Loucy (cell line): Measurements from ENCODE around the gene NUDT4B.
"Not testable (repeated sequence)": the region's sequence is repeated elsewhere in the genome, so short reads cannot be mapped to it uniquely, and the experiment has no call there.

Experiments
- EZH2phosphoT487 ChIP-seq: fragments of 200-600 bp; IDR thresholded peaks from 2 replicates; pipeline ENCODE4 v1.6.1; 2018; ENCODE audit warnings: antibody characterized with exemption, mild to moderate bottlenecking, moderate library complexity, borderline replicate concordance
- TF ChIP-seq, protein P1 (sequence below): fragments of 200-600 bp; sonication (generic); conservative IDR thresholded peaks from 2 replicates; pipeline ENCODE4 v1.5.1; 2014; ENCODE audit warnings: mild to moderate bottlenecking, antibody characterized with exemption, low read length

DNA sequence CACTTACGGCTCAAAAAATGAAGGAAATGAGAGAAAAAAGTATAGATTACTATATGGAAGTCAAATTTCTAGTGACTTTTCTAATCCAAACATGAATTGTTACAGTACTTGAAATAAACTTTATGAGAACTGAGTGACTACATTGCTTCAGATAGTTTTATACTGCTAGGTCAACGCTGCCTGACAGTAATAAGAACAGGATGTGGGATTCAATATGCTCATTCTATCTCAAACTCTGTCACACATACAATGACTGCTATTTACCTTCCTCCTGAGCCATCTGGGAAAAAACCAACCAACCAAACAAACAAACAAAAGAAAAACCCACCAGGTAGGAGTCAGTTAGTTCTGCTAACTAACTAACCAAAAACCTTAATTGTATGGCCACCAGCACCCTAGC lies 20.0 kb downstream of the NUDT4B start:
- TF ChIP-seq EZH2phosphoT487, result not testable (repeated sequence)
- TF ChIP-seq, protein P1, sequence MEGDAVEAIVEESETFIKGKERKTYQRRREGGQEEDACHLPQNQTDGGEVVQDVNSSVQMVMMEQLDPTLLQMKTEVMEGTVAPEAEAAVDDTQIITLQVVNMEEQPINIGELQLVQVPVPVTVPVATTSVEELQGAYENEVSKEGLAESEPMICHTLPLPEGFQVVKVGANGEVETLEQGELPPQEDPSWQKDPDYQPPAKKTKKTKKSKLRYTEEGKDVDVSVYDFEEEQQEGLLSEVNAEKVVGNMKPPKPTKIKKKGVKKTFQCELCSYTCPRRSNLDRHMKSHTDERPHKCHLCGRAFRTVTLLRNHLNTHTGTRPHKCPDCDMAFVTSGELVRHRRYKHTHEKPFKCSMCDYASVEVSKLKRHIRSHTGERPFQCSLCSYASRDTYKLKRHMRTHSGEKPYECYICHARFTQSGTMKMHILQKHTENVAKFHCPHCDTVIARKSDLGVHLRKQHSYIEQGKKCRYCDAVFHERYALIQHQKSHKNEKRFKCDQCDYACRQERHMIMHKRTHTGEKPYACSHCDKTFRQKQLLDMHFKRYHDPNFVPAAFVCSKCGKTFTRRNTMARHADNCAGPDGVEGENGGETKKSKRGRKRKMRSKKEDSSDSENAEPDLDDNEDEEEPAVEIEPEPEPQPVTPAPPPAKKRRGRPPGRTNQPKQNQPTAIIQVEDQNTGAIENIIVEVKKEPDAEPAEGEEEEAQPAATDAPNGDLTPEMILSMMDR, result not testable (repeated sequence)
